ENCODE data around the gene WDR7.
A peak's percentile ranks its signal among the peaks of the same experiment; 100 is the strongest.

The WDR7 gene

DNA sequence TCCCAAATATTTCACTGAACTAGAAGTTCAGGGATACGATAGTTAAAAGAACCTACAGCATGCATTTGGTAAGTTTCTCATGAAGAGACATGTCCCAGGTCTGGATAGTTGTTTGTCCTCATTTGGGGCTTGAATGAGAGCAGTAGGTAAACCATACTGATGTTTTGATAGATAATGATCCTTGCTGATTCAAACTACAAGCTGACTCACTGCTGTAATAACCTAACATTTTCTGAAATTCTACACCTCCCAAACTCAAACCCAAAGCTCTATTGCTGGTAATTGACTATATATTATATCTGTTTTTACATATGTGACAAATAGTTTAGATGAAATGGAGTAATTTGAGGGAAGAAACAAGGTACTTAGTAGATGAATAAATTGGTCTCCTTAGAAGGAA is 341.6 kb downstream of the WDR7 start:
- DNase-seq (ENCODE audit: low read depth): no peak

DNA sequence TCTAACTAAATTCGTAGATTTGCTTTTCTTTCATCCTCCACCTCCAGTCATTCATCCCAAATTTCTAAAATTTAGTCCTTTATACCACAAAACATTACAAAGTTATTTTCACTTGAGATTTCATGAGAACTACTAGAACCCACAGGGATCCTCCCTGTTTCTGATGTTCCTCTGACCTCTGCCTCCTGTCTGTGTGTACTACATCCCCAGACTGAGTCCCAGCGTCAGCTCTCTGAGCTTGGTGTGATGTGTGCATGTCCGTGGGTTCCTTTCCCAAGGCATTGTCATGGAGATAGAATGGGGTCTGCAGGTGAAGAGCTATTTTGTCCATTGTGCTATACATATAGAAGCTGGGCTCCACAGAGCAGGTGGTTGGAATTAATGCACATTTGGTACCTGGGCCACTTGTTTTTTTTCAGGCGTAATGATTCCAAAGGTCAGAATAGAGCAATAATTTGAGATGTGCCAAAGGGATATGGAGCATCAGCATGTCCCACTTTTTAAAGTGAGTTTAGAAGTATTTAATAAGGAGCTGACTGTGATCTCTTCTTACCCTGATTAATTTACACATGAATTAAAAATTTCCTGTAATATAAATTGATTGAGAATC is 344.5 kb downstream of the WDR7 start:
- no peak for DNase-seq (ENCODE audit: low read depth)

DNA sequence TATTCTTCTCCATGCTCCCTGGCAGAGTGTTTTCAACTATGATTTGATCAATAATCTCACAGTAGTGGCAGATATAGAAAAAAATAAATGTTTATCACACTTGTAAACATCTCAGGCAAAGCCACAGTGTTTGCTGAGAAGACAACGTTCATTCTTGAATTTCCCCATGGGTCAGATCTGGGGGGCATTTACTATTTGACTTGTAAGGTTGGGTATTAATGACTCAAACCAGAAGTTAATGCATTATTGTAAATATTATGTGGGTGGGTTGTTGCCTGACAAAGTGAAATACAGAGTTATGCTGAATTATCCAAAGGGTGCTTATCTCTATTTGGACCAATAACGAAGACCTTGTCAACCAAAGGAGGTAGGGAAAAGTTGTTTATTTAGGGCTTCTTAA is 346.0 kb downstream of the WDR7 start:
- no peak for DNase-seq (ENCODE audit: low read depth)

DNA sequence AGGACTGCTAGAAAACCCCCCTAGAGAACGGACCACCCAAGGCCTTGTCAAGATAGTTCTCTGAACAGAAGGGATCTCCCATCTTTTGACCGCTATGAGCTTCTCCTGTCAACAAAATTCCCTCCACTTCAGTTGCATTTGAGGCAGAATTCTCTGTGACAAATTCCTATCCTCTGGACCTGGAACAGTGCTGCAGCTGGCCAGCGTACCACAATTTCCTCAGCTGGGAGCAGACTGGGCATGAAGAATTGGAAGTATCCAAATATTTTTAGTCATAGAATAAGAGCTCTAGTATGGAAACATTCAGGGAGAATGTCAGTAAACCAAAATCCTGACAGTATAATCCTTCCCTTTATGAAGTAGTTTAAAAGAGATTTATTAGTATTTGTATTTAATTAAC is 348.7 kb downstream of the WDR7 start:
- no peak for DNase-seq (ENCODE audit: low read depth)

DNA sequence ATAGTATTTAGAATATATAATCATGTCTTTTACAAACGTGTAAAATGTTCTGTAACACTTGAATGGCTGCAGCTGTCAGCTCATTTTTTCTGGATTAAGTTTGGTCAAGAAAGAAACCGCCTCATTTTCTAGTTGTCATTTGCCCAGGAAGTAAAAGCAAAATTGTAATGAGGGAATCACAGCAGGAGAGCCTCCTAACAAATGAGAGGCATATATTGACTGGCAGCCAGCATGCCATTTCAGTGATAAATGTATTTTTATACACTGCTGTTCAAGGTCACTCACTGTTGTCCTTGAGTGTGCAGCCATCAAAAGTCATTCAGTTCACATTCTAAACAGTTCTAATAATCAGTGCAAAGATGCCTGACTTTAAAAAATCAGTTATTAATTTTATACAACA is 351.5 kb downstream of the WDR7 start:
- no peak for DNase-seq (ENCODE audit: low read depth)

DNA sequence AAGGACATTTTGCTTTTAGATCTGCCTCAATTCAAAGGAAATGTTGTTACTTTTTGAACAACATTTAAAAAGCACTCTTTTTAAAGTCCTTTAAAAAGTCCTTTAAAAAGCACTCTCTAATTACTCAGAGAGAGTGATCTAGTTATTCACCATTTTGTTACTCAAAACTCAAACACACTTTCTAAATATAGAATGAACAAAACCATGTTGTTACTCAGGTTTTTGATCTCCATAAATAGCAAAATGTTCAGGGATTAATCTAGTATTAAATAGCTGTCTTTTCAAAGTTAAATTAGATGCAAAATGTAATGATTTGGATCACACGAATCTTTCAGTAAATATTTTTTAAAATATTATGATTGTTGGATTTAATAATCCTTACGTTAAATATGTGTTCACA is 352.2 kb downstream of the WDR7 start:
- DNase-seq (ENCODE audit: low read depth): no peak

DNA sequence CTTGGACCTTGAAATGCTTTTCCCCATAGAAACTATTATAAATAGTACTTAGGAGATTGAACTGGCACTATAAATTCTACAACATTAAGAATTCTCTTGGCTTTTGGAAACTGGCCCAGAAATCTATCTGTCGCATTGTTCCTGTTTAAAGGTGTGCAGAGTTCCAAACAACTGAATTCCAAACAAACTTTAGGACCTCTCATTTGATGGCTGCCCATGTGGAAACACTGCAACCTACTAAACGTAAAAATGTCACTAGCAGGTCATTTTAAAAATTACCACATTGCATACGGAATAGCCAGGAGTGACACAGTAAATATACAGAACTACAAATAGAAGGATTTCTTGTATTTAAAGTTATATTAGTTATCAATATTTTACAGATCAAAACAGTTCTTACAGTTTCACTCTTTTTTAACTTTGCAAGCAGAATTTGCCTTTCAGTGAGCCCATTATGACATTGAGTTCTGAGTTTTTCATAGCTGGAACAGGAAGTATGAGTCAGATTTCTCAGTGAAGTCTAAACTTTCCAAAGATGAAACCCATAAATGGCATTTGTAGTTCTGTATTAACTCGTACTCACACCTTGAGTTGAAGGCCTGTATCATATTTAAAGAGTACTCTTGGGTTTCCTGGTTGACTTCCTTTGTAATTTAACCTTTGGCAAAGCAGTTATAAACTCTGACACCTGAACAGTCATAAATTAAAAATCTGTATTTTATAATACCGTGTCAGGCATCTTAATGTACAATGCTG is 353.4 kb downstream of the WDR7 start:
- peak; percentile 37 for DNase-seq (ENCODE audit: low read depth)

DNA sequence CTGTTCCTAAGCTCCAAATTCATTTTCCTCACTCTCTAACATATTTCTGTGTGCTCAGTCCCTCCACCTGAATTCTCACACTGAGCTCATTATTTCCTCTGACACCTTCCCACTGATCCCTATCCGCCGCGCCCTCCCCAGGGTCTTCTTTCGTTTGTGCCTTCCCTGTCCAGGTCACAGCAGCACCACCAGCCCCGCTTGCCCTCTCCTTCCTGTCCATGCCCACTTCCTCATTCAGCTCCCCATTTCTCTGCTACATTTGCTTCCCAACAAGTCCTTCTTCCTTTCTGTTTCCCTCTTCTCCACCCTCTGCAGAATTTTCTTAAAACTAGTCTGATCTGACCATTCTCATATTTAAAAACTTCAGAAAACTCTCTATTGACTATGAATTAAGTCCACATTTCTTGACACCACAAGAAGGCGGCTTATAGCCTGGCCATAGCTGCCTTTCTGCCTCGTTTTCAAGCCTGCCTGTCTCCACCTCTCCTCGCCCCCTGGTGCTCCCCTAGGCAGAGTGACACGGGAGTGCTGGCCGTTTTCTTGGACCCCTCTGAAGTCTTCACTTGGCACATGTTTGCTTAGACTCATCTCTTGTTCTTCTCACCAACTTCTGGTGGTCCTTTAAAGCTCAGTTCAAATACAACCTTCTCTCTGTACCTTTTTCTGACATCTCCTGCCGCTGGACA is 357.0 kb downstream of the WDR7 start:
- DNase-seq (ENCODE audit: low read depth): no peak

DNA sequence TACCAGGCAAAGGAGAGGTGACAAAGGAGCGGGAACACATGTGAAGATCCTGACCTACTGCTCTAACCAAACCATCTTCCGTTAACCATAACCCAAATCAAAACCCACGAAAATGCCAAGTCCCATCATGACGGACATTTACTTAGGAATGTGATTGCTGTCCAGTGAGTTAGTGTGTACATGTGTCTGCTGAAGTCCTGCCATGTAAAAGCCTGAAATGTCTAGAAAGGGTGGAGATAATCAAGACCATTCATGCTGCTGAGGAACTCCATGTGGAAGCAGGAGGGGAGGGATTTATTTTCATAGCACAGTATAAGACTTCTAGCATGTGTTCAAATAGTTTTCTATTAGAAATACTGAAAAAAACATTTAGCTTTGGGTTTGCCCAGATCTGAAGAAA is 358.7 kb downstream of the WDR7 start:
- DNase-seq (ENCODE audit: low read depth): no peak

DNA sequence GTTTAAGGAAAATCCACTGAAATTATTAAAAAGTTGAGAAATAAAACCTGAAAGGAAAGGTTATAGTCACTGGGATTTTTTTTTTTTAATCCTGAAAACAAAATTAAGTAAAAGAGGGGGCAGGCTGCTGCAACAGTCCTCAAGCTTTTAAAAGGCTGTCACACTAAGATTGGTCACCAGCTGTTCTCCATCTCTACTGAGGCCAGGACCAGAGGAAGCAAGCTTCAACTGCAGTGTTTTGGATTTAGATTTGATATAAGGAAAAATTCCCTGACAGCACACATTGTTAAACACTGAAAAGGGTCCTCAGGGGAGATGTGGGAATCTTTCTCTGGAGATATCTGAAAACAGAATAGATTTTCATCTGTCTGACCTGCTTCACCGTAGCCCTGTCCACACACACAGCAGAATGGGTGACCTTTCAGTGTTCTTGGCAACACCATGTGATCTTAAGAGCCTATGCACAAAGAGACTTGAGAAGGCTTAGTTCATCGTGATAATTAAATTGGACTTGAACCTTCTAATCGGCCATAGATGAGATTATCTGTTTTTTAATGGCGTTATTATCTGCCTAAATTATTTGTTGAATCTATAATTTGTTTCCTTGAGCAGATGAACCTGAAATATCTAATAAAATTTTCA is 363.7 kb downstream of the WDR7 start:
- DNase-seq (ENCODE audit: low read depth): no peak

DNA sequence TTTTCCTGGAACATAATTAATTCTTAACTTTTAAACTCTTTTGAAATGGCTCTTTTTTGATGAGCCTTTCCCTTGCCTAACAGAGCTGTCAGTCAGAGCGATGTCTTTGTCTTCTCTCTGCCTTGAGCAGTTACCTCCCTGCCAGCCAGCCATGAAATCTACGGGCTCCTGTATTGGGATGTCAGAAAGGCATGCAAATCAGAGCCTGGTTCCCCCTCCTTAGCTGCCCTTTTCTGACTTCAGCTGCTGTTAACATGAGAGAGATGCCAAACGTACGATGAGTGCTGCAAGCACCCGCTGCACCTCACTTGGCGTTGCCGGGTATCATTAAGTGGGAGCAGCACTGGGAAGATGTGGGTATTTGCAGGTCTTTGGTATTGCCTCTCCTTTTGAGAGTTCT is 364.3 kb downstream of the WDR7 start:
- DNase-seq (ENCODE audit: low read depth): no peak

DNA sequence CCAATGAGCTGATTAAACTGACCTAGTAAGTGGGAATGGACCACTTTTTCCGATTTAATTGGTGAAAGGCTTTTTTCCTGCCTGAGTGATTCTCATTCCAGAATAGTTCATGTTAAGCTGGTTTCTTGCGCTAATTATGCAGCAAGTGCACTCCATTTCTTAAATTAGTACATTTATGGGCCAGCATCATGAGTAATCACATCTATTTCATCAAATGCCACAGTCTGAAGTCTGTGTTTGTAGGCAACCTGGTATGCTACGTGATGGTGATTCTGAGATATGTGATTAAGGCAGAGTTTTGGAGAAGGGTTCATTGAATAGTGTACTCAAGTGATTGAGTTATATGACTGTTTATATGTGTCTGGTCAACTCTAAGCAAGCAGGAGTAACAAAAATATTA is 367.7 kb downstream of the WDR7 start:
- no peak for DNase-seq (ENCODE audit: low read depth)

DNA sequence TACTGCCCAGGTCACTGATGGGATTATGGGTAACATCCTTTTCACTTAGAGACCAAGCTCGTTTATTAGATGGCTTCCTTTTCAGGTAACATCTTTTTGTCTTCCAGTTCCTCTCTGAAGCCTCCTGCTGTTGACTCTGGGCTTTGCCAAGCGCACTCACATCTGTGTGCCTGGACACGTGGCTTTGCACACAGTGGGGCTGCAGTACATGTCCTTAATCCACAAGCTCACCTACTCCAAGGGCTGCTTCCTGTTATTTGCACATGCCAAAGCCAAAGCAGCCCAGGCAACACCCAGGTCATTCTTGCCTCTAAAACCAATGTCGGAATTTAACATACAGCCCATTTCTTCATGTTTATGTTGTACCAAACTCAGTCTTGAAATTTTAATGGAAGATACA is 371.6 kb downstream of the WDR7 start:
- DNase-seq (ENCODE audit: low read depth): no peak

DNA sequence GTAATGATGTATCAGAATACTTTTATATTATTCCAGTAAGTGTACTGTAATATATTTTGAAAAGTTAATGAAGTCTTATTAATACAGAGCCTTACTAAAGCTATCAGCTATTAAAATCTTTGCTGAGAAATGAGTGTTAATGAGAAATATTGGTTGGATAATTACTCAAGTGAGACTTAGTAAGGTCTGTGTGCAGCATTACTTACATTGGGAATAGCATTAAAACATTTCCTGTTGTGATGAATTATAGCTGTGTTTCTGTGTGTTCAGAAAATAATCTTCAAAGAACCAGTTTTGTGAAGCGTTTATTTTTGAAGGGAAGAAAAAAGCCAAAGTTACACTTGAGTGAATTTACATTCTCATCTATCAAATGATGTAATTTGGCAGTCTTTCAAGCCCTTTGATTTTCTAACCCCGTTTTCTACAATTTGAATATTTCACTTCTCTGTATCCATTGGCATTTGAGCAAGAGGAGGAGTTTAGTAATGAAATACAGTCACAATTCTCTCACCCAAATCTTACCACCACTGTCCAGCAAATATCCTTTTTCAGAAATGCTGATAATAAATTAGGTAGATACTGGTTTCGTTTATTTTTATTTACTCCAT is 372.2 kb downstream of the WDR7 start:
- DNase-seq (ENCODE audit: low read depth): no peak

DNA sequence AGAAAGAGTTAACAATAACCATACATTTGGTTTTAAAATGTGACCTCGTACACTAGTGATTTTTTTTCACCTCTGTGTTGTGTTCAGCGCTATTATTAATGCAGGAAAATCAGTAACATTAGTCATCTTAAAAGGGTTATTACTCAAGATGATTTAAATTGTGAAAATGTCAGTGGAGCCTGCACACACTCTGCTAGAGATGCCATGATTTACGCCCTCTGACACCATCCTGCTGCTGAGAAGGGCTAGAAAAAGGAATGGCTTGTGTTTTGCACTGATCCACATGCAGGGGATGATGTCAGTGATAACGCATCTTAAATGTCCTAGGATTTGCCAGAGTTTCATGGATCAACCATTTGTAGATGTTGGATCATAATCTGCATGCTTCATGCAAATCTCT is 374.4 kb downstream of the WDR7 start:
- no peak for DNase-seq (ENCODE audit: low read depth)

DNA sequence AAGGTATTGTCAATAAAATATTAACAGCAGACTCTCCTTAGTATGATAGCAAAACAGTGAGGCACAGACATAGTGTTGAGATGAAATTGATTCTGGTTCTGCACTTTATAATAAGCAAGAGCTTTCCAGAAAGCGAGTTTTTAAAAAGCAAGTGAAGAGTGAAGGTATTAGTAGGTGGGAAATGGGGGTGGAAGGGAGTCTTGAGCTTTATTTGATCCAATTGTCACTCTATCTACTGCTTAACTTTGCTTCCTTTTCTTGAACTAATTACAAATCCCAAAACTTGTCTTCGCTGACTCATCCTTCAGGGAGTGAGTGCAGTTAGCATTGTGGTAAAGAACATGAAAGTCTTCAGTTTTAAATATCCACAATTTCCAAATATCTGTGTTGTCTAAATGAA is 375.2 kb downstream of the WDR7 start:
- DNase-seq (ENCODE audit: low read depth): no peak

DNA sequence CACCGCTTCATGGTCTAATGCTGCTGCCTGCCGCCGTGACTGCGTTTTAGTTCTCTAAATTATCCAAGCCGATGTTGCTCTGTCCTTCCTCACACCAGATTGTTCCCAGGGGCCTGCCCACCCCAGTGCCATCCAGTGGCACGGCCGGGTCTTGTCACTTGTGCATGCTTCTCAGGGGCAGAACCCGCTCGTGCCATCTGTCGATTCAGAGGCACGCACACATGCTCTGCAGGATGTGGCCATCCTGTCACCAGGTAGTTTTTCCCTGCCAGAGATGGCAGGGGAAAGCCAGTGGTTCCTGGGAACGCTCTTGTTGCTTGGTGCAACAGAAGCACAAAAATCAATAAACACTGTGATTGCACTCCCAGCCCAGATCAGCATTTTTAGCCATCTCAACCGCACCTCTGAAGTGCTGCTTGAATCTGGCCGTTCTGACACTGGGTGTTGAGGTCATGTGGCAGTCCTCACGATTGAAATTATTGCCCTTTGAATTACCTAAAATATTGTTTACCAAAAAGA is 376.1 kb downstream of the WDR7 start:
- DNase-seq (ENCODE audit: low read depth): no peak

DNA sequence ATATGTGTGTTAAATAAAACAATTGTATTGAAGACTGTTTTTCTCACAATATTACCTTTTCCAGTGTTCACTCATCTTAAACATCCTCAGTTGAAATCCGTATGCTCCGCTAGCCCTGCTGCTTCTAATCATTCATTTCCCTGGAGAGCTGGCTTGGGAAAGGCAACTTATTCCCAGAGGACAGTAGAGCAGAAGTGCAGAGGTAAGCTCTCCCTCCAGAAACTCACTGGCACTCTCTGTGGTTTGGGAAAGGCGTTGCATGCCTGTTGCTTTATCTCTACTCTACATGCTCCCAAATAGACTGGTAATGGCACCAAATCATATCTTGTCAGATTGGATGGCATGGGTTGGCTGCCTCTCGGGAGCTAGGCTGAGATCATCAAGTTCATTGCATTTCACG is 378.6 kb downstream of the WDR7 start:
- no peak for DNase-seq (ENCODE audit: low read depth)

DNA sequence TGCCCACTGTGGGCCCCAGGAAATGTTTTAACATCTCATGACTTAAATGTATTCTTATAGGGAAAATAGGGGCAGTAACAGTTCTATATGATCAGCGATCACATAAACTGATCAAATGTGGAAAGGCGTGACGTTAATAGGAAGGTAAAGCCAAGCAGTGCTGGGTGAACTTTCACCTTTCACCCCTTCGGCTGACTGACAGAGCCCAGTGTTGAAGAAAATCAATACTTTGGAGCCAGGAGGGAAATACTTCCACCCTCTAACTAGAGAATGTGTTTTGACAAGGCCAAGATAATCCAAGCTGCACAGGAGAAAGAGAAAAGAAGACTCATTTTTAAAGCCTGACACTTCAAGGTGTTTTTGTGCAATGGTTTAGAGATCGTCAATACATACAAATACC is 379.3 kb downstream of the WDR7 start:
- no peak for DNase-seq (ENCODE audit: low read depth)

DNA sequence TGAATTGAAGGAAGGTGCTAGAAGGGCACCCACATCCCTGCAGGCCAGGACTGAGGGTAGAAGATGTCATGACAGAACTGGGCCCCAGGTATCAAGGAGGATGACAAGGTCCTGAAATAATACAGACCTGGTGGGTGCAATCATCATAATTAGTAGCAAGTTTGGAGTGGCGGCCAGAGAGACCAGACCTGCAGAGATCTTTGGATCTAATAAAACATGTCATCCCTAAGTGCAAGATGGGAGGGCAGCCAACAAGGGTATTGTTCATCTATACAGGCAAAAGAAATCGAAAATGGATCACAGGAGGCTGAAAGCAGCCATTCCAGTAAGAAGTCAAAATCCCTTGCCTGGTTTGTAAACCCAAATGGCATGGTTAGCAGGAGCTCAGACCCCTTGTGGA is 384.4 kb downstream of the WDR7 start:
- no peak for DNase-seq (ENCODE audit: low read depth)

DNA sequence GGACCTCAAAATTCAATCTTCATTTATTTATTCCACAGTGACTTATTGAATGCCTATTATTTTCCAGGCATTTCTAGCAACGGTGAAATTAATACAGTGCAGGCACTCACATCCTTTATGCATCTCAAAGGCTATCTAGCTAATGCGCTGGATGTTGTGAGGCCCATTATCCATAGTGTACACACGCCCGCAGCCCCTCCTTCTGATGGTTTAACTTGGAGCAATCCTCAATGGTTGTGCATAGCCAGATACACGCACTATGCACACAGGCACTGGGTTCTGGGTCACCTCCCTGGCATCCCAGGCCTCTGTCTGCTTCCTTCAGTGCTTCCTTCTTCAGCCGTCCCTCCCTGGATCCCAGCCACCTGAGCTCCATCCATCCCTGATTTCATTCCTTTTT is 387.2 kb downstream of the WDR7 start:
- no peak for DNase-seq (ENCODE audit: low read depth)

DNA sequence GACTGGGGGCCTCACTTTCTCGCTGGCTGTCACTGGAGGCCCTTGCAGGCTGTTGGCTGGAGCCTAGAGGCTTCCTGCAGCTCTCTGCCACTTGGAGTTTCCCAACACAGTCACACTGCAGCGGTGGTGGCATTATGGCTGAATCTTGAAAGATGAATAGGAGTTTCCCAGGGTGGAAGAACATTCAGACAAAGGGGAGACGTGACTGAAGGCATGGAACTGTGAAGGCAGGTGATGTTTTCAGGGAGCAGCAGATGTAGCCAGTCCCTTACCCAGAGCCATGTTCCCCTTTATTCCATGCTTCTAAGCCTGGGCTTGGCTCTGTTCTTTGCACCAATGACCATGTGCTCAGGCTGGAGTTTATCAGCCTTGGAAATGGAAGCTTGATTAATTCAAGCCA is 389.0 kb downstream of the WDR7 start:
- no peak for DNase-seq (ENCODE audit: low read depth)
